ENCODE data around the gene RYR1. TPM values are rescaled to one million over a fixed set of nuclear protein-coding genes. Genes with fewer than 3 reads are reported as not detected.
"Not testable (repeated sequence)": the region's sequence is repeated elsewhere in the genome, so short reads cannot be mapped to it uniquely, and the experiment has no call there.

The RYR1 gene
- total RNA-seq, 2 experiments from 2014 or later: 0.19 to 0.28 TPM

DNA sequence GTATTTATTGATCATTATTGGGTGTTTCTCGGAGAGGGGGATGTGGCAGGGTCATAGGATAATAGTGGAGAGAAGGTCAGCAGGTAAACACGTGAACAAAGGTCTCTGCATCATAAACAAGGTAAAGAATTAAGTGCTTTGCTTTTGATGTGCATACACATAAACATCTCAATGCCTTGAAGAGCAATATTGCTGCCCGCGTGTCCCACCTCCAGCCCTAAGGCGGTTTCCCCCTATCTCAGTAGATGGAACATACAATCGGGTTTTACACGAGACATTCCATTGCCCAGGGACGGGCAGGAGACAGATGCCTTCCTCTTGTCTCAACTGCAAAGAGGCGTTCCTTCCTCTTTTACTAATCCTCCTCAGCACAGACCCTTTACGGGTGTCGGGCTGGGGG lies 197.8 kb downstream of the RYR1 start:
- H3K4me1 Mint-ChIP-seq: peaks cover 15% of the 10 kb centered on the region
- not testable (repeated sequence) for H3K4me3 Mint-ChIP-seq, DNase-seq, H3K27ac Mint-ChIP-seq, H3K27me3 Mint-ChIP-seq, H3K9me3 Mint-ChIP-seq
- peaks cover 38% of the 10 kb centered on the region for H3K36me3 Mint-ChIP-seq

GRCh38 chr19:38631811-38632475 lies 198.5 kb downstream of the RYR1 start:
- not testable (repeated sequence) for H3K27me3 Mint-ChIP-seq, H3K9me3 Mint-ChIP-seq, DNase-seq, H3K4me3 Mint-ChIP-seq, H3K27ac Mint-ChIP-seq
- Mint-ChIP-seq H3K36me3 (peaks cover 37% of the 10 kb centered on the region), H3K4me1 (peaks cover 19% of the 10 kb centered on the region)

DNA sequence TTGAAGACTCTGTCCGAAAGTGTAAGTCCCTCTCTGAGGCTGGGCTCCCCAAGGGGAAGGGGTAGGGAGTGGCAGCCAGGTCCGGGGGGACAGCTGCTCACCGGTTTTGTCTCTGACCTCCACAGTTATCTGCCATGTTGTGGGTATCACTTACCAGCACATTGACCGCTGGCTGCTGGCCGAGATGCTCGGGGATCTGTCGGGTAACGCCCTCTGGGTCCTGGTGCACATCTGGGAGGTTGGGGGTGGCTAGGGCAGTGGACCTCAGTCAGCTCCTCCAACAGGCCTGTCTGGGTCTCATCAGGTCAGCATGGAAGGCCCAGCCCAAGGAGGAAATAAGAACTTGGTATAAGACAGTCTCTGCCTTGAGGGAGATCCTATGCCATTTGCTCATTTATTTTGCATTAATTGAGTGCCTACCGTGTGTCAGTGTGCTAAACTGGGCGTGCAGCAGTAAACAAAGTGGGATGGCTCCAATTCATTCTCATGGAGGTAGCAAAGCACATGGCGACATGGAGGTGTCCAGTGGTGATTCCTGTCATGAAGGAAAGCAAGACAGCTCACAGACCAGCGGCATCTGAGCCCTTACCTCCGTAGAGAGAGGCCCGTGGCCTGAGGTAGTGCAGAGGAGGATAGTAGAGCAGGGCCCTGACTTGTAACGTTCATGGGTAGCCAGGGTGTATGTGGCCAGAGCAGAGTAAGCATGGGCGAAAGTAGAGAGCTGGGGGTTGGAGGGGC lies 199.2 kb downstream of the RYR1 start:
- no peaks in the 10 kb centered on the region for H3K9me3 Mint-ChIP-seq
- peak overlapping the region; percentile 31 for H3K27ac Mint-ChIP-seq
- peaks cover 25% of the 10 kb centered on the region for H3K4me1 Mint-ChIP-seq
- no peaks in the 10 kb centered on the region for H3K27me3 Mint-ChIP-seq
- no peak overlapping the region for H3K4me3 Mint-ChIP-seq
- DNase-seq: no peak
- peaks cover 39% of the 10 kb centered on the region for H3K36me3 Mint-ChIP-seq

DNA sequence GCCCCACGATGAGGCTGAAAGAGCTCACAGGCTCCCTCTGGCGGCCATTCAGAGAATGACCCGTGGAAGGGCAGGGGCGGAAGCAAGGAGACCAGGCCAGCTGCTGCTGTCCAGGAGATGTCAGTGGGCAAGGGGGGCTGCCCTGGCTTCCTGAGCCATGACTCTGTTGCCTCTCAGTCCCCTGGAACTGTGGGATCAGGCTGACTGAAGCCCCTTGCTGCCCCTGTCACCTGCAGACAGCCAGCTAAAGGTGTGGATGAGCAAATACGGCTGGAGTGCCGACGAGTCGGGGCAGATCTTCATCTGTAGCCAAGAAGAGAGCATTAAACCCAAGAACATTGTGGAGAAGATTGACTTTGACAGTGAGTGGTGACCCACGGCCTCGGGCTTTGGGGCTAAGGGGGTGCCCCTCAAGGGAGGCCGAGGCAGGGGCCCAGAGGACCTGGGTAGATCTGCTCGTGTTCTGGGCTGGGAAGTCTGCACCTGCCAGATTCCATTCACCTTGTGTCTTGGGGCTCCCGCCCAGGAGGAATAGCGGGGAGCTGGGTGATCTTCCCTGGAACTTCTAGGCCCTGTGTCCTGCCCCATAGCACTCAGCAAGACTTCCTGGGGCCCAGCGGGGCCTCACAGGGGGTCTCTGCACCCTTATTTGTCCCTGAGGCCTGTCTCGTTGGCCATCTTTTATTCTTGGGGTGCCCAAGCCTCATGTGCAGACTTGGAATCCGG lies 201.4 kb downstream of the RYR1 start:
- Mint-ChIP-seq H3K27ac (no peak overlapping the region), H3K4me1 (peaks cover 25% of the 10 kb centered on the region), H3K9me3 (no peaks in the 10 kb centered on the region), H3K36me3 (peaks cover 32% of the 10 kb centered on the region), H3K4me3 (no peak overlapping the region), H3K27me3 (no peaks in the 10 kb centered on the region)
- DNase-seq: peak; percentile 66

DNA sequence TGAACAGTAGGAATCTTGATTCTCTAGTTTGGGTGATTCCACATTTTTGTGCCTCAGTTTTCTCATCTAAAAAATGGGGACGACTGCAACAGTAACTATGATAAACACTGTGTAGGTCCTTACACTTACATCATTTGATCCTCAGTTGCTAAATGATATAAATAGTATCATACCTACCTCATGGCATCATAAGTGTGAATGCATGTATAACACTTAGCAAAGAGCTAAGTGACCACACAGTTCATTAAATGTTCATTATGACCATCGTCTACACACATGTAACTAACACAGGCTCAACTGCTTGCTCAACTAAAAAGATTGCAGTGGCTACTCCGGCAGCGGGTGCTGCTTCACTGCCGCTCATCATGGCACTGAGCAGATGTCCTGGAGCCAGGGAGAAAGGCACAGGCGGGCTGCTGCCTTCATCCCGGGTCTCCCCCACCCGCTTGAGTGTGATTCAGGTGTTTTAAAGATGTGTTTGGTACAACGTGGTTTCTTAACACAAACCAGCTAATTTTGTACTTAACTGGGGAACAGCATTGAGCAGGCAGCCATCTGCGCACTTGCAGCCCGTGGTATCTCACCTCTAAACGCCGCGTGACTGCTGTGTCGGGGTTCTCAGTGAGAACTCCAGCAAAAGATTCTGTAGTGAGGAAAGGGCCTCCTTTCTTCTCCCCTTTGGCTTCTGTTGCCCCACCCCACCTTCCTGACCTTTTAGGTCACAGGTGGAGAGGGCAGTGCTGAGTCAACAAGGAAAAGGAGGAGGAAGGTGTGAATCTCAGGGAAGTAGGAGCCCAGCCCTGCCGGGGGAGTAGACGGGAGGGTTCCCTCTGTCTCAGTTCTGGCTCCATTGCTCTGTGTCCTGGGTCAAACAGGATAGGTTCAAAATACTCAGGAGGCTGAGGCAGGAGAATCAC lies 202.2 kb downstream of the RYR1 start:
- Mint-ChIP-seq H3K4me3 (no peak overlapping the region), H3K27me3 (no peaks in the 10 kb centered on the region)
- DNase-seq: no peak

More for the DNA sequence above, 202.2 kb downstream of the RYR1 start:
- H3K9me3 Mint-ChIP-seq: no peaks in the 10 kb centered on the region
- peaks cover 25% of the 10 kb centered on the region for H3K4me1 Mint-ChIP-seq
- peak overlapping the region; percentile 51 for H3K27ac Mint-ChIP-seq
- H3K36me3 Mint-ChIP-seq: peaks cover 32% of the 10 kb centered on the region

Other genes starting within 250 kb of the RYR1 start
- under 1 TPM; 0.41 to 0.50 TPM for gene DPF1, start 209.5 kb upstream of the RYR1 start, total RNA-seq
- gene PPP1R14A, start 177.3 kb upstream of the RYR1 start, total RNA-seq: not detected
- gene SPINT2, start 169.1 kb upstream of the RYR1 start, total RNA-seq: 10 to 100 TPM; 28.2 to 31.7 TPM
- not detected for gene C19orf33, start 129.4 kb upstream of the RYR1 start, total RNA-seq
- gene YIF1B, start 117.7 kb upstream of the RYR1 start, total RNA-seq: 10 to 100 TPM; 57.3 to 63.0 TPM
- 1 to 10 TPM; 6.6 to 6.9 TPM for gene KCNK6, start 113.8 kb upstream of the RYR1 start, total RNA-seq
- 1 to 10 TPM; 1.9 to 2.1 TPM for gene CATSPERG, start 97.9 kb upstream of the RYR1 start, total RNA-seq
- gene PSMD8, start 59.1 kb upstream of the RYR1 start, total RNA-seq: 100 to 1,000 TPM; 193 to 199 TPM
- gene GGN, start 45.7 kb upstream of the RYR1 start, total RNA-seq: under 1 TPM in 1 of 2 experiments, not detected in 1; 0.14 TPM
- under 1 TPM; 0.45 to 0.74 TPM for gene SPRED3, start 45.0 kb upstream of the RYR1 start, total RNA-seq
- gene FAM98C, start 30.6 kb upstream of the RYR1 start, total RNA-seq: 1 to 10 TPM; 8.1 to 9.3 TPM
- under 1 TPM; 0.22 to 0.23 TPM for gene RASGRP4, start 7.5 kb upstream of the RYR1 start, total RNA-seq
- 100 to 1,000 TPM; 169 TPM for gene MAP4K1, start 184.3 kb downstream of the RYR1 start, total RNA-seq
- 100 to 1,000 TPM; 312 to 321 TPM for gene EIF3K, start 185.5 kb downstream of the RYR1 start, total RNA-seq
- gene ACTN4, start 214.0 kb downstream of the RYR1 start, total RNA-seq: 100 to 1,000 TPM; 160 to 171 TPM